AG04449 (cell line): ENCODE data around the gene ITGB8.

Experiments used
- CTCF ChIA-PET: fragments of 350-600 bp; formaldehyde crosslinking; extraction: SDS; loops from one replicate; lab custom pipeline; 2021; ENCODE audit warnings: antibody characterized with exemption; lab: Yijun Ruan, JAX
- POLR2A ChIA-PET: fragments of 400-600, 350-600 bp; formaldehyde crosslinking; extraction: SDS; loops from one replicate; lab custom pipeline; 2020; ENCODE audit warnings: antibody characterized with exemption, inconsistent platforms; lab: Yijun Ruan, JAX
- DNase-seq: peaks from one replicate; pipeline ENCODE4 v3.0.0-alpha.2; 2010; ENCODE audit warnings: low read depth, low spot score
- H3K4me3 ChIP-seq: 2 replicates; pipeline ENCODE4 v1.5.1; 2011; ENCODE audit warnings: low read depth, mild to moderate bottlenecking, control low read depth, low read length
- TF ChIP-seq, protein P1 (sequence below): IDR thresholded peaks from one replicate; pipeline ENCODE4 v1.5.1; 2011; ENCODE audit warnings: mild to moderate bottlenecking, moderate library complexity, low read length, control low read depth, inconsistent platforms; ENCODE audit not compliant: insufficient read depth; ENCODE audit errors: missing control alignments

Gene ITGB8

DNA sequence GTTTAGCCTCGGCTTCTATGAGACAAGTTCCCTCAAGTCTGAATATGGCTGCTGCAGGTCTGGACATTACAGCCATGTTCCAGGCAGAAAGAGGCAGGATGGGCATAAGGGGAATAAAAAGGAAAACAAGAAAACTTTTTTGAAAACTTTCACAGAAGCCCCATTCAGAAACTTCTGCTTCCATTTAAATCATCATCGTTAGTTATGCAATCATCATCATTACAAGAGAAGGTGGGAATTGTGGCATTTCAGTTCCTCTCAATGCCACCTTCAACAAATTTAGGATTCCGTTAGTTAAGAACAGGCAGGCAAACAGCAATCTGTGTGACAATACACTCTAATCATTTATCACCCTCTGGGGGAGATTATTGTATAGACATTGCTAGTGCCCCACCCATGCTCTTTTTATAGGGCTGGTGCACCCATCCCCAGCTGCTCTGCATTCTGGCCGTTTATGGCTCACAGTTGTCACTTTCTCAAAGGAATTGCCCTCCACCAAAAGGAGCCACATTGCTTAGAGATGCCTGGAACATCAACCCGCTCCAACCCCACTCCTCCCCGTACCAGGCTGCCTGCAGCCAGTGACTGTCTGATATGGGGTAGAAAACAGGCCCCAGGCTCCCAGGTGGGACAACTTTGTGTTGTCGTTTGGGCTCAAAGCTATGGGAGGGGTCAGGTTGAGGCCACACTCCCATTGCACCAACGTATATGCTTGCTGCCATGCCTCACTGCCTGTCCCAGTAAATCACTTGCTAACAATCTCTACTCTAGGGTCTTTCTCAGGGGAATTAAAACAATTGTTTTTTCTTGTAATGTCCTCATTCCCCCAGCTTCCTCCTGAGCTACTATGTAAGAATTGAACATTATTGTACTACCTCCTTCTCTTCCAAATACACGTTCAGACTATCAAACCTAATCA, 24.2 kb downstream of the ITGB8 start:
- H3K4me3 ChIP-seq, result no peak overlapping the region
- CTCF ChIA-PET, result no interaction called here
- POLR2A ChIA-PET, result no interaction called here
- DNase-seq, result no peak
- TF ChIP-seq, protein P1, sequence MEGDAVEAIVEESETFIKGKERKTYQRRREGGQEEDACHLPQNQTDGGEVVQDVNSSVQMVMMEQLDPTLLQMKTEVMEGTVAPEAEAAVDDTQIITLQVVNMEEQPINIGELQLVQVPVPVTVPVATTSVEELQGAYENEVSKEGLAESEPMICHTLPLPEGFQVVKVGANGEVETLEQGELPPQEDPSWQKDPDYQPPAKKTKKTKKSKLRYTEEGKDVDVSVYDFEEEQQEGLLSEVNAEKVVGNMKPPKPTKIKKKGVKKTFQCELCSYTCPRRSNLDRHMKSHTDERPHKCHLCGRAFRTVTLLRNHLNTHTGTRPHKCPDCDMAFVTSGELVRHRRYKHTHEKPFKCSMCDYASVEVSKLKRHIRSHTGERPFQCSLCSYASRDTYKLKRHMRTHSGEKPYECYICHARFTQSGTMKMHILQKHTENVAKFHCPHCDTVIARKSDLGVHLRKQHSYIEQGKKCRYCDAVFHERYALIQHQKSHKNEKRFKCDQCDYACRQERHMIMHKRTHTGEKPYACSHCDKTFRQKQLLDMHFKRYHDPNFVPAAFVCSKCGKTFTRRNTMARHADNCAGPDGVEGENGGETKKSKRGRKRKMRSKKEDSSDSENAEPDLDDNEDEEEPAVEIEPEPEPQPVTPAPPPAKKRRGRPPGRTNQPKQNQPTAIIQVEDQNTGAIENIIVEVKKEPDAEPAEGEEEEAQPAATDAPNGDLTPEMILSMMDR, result no peak

DNA sequence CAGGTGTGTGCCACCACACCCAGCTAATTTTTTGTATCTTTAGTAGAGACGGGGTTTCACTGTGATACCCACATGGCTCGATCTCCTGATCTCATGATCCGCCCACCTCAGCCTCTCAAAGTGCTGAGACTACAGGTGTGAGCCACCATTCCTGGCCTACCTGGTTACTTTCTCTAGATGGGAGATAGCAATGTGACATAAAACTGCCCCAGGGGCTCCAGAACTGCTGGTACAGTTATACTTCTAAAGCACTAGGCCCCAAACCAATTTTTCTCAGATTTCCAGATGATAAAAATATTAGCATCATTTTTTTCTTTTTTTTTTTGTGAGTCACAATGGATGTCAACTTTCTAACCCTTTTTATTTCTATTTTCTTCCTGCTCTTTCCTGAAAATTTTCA, 27.4 kb downstream of the ITGB8 start:
- H3K4me3 ChIP-seq, result no peak overlapping the region
- ChIA-PET POLR2A (no interaction called here), CTCF (no interaction called here)
- no peak for DNase-seq
- TF ChIP-seq, protein P1, result no peak

DNA sequence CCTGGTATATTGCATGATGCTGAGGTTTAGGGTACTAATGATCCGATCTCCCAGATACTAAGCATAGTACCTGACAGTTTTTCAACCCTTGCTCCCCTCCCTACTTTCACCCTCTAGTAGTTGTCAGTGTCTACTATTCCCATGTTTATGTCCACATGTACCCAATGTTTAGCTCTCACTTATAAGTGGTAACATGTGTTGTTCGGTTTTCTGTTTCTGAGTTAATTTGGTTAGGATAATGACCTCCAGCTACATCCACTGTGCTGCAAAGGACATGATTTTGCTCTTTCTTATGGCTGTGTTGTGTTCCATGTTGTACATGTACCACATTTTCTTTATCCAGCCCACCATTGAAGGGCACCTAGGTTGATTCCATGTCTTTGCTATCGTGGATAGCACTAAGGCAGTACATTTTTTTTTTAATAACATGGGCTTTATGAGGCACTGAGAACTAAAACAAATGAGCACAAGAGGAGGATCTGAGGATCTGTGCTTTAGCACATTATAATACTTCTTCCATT, 28.1 kb downstream of the ITGB8 start:
- ChIA-PET CTCF (no interaction called here), POLR2A (no interaction called here)
- DNase-seq, result no peak
- no peak overlapping the region for H3K4me3 ChIP-seq
- TF ChIP-seq, protein P1, result no peak

DNA sequence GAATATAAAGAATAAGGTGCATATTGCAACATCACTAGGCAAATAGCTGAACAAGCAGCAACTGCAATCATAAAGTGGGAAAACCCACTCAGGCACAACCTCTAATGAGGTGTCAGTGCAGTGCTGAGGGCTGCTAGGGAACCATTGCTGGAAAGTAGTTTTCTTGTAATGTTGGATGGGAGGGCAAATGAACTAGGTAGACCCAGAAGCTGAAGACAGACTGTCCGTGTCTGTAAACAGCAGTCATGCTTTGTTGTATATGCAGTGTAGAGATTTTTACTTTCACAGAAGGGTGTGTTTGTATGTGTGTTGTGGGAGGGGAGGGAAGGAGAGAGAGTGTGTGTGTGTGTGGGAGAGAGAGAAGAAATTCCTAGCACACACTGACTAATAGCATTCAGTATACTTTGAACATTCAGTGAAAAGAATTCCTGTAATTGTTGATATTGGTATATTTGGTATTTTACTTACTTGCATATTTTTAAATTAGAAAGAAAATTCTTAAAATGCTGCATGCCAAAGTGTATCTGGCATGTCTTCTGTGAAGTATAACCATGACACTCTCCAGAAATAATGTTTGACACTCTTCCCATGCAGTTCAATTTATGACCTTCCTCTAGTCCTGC, 28.8 kb downstream of the ITGB8 start:
- TF ChIP-seq, protein P1, result no peak
- POLR2A ChIA-PET, result no interaction called here
- peak; percentile 29 for DNase-seq
- H3K4me3 ChIP-seq, result no peak overlapping the region
- CTCF ChIA-PET, result no interaction called here

DNA sequence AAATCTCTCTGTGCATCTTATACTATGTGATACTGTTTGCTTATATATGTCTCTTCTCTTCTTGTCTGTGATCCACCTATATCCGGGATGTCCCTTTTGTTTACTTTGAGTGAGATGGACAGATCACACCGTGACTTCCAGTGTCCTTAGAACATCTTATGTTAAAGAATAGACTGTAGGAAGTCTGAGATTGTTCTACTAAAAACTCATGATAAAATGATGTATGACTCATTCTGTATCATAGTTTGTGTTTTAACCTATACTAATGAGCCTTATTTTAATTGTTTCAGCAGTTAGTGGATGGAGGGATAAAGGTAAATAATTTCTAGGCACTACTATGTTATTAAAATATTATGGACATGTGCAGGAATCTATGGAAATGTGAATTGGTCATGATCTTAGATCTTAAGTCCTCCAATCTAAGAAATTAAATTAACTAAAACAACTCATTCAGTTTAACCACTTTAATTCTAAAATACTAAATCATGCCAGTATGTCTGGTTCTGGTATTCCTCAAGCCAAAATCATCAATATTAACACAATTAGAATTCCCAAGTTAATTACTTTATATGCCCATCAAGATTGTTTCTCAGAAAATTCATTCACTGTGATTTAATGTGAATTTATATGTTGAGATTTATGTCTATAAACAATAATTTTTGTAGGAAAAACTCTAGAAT, 32.0 kb downstream of the ITGB8 start:
- ChIA-PET CTCF (no interaction called here), POLR2A (no interaction called here)
- H3K4me3 ChIP-seq, result no peak overlapping the region
- TF ChIP-seq, protein P1, result no peak
- DNase-seq, result no peak
